Measurements from ENCODE around the gene SPPL2A. TPM values are rescaled to one million over a fixed set of nuclear protein-coding genes. Genes with fewer than 3 reads are reported as not detected.

Gene SPPL2A
- polyA plus RNA-seq, 1 donor (not counting 4 experiments of a cell fraction or from before 2014, with no cell fraction given), result 59.4 TPM

DNA sequence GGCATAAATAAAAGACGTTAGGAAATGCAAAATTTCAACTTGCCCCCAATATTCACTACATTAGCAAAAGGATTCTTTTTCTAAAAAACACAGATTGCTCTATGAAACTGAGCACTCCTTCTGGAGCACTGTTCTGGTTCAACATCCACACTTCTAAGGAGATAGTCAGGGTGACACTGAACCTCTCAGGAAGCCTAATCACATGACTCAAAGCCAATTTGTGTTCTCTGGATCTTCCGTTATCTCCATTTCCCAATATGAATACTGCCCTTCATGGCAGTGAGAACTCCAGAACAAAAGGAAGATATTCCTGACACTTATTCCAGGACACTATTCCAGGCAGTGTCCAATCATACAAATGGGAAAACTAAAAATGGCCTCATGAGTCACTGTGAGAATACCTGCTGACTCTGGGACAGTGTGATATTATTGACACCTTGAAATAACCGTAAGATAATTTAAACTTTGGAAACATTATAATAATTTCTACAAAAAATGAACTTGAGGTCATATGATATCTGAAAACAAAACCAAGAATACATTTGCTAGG lies 57.6 kb downstream of the SPPL2A start:
- dilution Hi-C loops (cut with MboI; ENCODE audit: extremely low pct_ligation_motif_present, low sequenced_read_pairs), result no loop called here

GRCh38 chr15:50702762-50703334 lies 62.7 kb downstream of the SPPL2A start:
- Histone ChIP-seq H4K20me1 (ENCODE audit: control insufficient read depth, extremely low read depth, insufficient read depth, low read length) (no peaks in the 10 kb centered on the region), H3K36me3 (ENCODE audit: control insufficient read depth in 2 of 2, extremely low read depth in 1 of 2, insufficient read depth in 2 of 2, low read length in 2 of 2) (peaks cover 0 to 1% of the 10 kb centered on the region in 2 experiments), H3K4me2 (ENCODE audit: control insufficient read depth, extremely low read depth, insufficient read depth, low read depth, low read length) (no peak overlapping the region), H3K9me1 (ENCODE audit: control insufficient read depth, extremely low read depth, insufficient read depth, low read length) (no peaks in the 10 kb centered on the region), H3K9me3 (ENCODE audit: control insufficient read depth, low read depth, low read length) (no peaks in the 10 kb centered on the region), H3K27me3 (ENCODE audit: control insufficient read depth, extremely low read depth, insufficient read depth, low read length) (no peaks in the 10 kb centered on the region), H3K79me2 (ENCODE audit: control insufficient read depth, insufficient read depth, low read length) (no peaks in the 10 kb centered on the region), H3K9ac (ENCODE audit: control insufficient read depth, extremely low read depth, insufficient read depth, low read length) (no peak overlapping the region), H2AFZ (ENCODE audit: control insufficient read depth, low read length) (no peak overlapping the region), H3K27ac (ENCODE audit: control insufficient read depth, insufficient read depth, low read length) (no peak overlapping the region), H3K4me3 (ENCODE audit: control insufficient read depth in 2 of 3, extremely low read depth in 1 of 3, insufficient read depth in 2 of 3, low read depth in 1 of 3, low read length in 3 of 3) (no peak overlapping the region), H3K4me1 (ENCODE audit: control insufficient read depth, extremely low read depth, insufficient read depth, low read length) (no peaks in the 10 kb centered on the region)
- dilution Hi-C loops (cut with MboI; ENCODE audit: extremely low pct_ligation_motif_present, low sequenced_read_pairs), result no loop called here
- FAIRE-seq, result no peak
- DNase-seq (ENCODE audit: low read depth, low spot score), result no peak
- TF ChIP-seq CTCF (optimal IDR thresholded peaks at IDR 0.05 in 1 of 3, IDR thresholded peaks at IDR 0.05 in 1 of 3, conservative IDR thresholded peaks at IDR 0.05 in 1 of 3; ENCODE audit: extremely low read depth in 1 of 3, insufficient read depth in 2 of 3, low read length in 3 of 3) (no peak), EZH2 (IDR thresholded peaks at IDR 0.05; ENCODE audit: low read length) (no peak)

More for the DNA sequence above, 57.6 kb downstream of the SPPL2A start:
- Histone ChIP-seq H3K27ac (ENCODE audit: control insufficient read depth, insufficient read depth, low read length) (no peak overlapping the region), H3K9ac (ENCODE audit: control insufficient read depth, extremely low read depth, insufficient read depth, low read length) (no peak overlapping the region), H4K20me1 (ENCODE audit: control insufficient read depth, extremely low read depth, insufficient read depth, low read length) (no peaks in the 10 kb centered on the region), H3K4me3 (ENCODE audit: control insufficient read depth in 2 of 3, extremely low read depth in 1 of 3, insufficient read depth in 2 of 3, low read depth in 1 of 3, low read length in 3 of 3) (no peak overlapping the region), H3K4me1 (ENCODE audit: control insufficient read depth, extremely low read depth, insufficient read depth, low read length) (no peaks in the 10 kb centered on the region), H3K79me2 (ENCODE audit: control insufficient read depth, insufficient read depth, low read length) (no peaks in the 10 kb centered on the region), H3K9me3 (ENCODE audit: control insufficient read depth, low read depth, low read length) (no peaks in the 10 kb centered on the region), H3K9me1 (ENCODE audit: control insufficient read depth, extremely low read depth, insufficient read depth, low read length) (no peaks in the 10 kb centered on the region), H3K4me2 (ENCODE audit: control insufficient read depth, extremely low read depth, insufficient read depth, low read depth, low read length) (no peak overlapping the region), H3K36me3 (ENCODE audit: control insufficient read depth in 2 of 2, extremely low read depth in 1 of 2, insufficient read depth in 2 of 2, low read length in 2 of 2) (peaks cover 0 to 3% of the 10 kb centered on the region in 2 experiments), H2AFZ (ENCODE audit: control insufficient read depth, low read length) (no peak overlapping the region), H3K27me3 (ENCODE audit: control insufficient read depth, extremely low read depth, insufficient read depth, low read length) (no peaks in the 10 kb centered on the region)
- FAIRE-seq, result no peak
- DNase-seq (ENCODE audit: low read depth, low spot score), result no peak
- TF ChIP-seq EZH2 (IDR thresholded peaks at IDR 0.05; ENCODE audit: low read length) (no peak), CTCF (optimal IDR thresholded peaks at IDR 0.05 in 1 of 3, IDR thresholded peaks at IDR 0.05 in 1 of 3, conservative IDR thresholded peaks at IDR 0.05 in 1 of 3; ENCODE audit: extremely low read depth in 1 of 3, insufficient read depth in 2 of 3, low read length in 3 of 3) (no peak)

Data from keratinocyte (primary cell).